H9 (cell line): ENCODE results near the gene TFF3. TPM values are rescaled to one million over a fixed set of nuclear protein-coding genes. Genes with fewer than 3 reads are reported as not detected.

Source experiments
- DNase-seq: peaks from one replicate; pipeline ENCODE4 v3.0.0-alpha.2; 2017
- H2AFZ ChIP-seq: one replicate; pipeline ENCODE4 v1.6.1; 2013; ENCODE audit warnings: mild to moderate bottlenecking, low read length, control low read depth, moderate library complexity
- H2AK5ac ChIP-seq: 2 replicates; pipeline ENCODE4 v1.6.1; 2013; ENCODE audit warnings: low read length, control low read depth, mixed read lengths; ENCODE audit not compliant: insufficient read length
- H2BK120ac ChIP-seq: one replicate; pipeline ENCODE4 v1.6.1; 2013; ENCODE audit warnings: low read depth, mild to moderate bottlenecking, low read length, control low read depth, inconsistent platforms; ENCODE audit not compliant: poor library complexity, severe bottlenecking
- H2BK12ac ChIP-seq: 2 replicates; pipeline ENCODE4 v1.6.1; 2013; ENCODE audit warnings: low read length, control low read depth, mixed read lengths, low read depth; ENCODE audit not compliant: insufficient read length
- H2BK15ac ChIP-seq: 2 replicates; pipeline ENCODE4 v1.6.1; 2013; ENCODE audit warnings: low read depth, low read length, control low read depth
- H2BK20ac ChIP-seq: one replicate; pipeline ENCODE4 v1.6.1; 2013; ENCODE audit warnings: low read depth, mild to moderate bottlenecking, low read length, control low read depth, inconsistent platforms; ENCODE audit not compliant: poor library complexity, severe bottlenecking
- H2BK5ac ChIP-seq: 2 replicates; pipeline ENCODE4 v1.6.1; 2013; ENCODE audit warnings: low read length, control low read depth, mixed read lengths; ENCODE audit not compliant: insufficient read length
- H3K14ac ChIP-seq: 2 replicates; pipeline ENCODE4 v1.6.1; 2013; ENCODE audit warnings: low read length, control low read depth; ENCODE audit not compliant: insufficient read depth
- H3K18ac ChIP-seq: 2 replicates; pipeline ENCODE4 v1.6.1; 2013; ENCODE audit warnings: low read depth, mild to moderate bottlenecking, mixed read lengths, low read length, control low read depth; ENCODE audit not compliant: insufficient read length
- H3K23ac ChIP-seq: 2 replicates; pipeline ENCODE4 v1.6.1; 2013; ENCODE audit warnings: low read length, control low read depth, mixed read lengths, low read depth; ENCODE audit not compliant: insufficient read length
- H3K23me2 ChIP-seq: 2 replicates; pipeline ENCODE4 v1.6.1; 2013; ENCODE audit warnings: low read depth, mild to moderate bottlenecking, mixed read lengths, low read length, control low read depth; ENCODE audit not compliant: insufficient read length, poor library complexity, severe bottlenecking
- H3K27ac ChIP-seq: 2 replicates; pipeline ENCODE4 v1.5.1; 2013; ENCODE audit warnings: low read length, control low read depth, mixed read lengths, low read depth; ENCODE audit not compliant: insufficient read length
- H3K27me3 ChIP-seq: 2 replicates; pipeline ENCODE4 v1.6.1; 2013; ENCODE audit warnings: low read length, control low read depth, inconsistent platforms; ENCODE audit not compliant: insufficient read depth
- H3K4ac ChIP-seq: 2 replicates; pipeline ENCODE4 v1.6.1; 2013; ENCODE audit warnings: low read depth, mild to moderate bottlenecking, control low read depth, inconsistent platforms, low read length, moderate library complexity
- H3K4me1 ChIP-seq: 2 replicates; pipeline ENCODE4 v1.6.1; 2013; ENCODE audit warnings: low read length, control low read depth, inconsistent platforms; ENCODE audit not compliant: insufficient read depth
- H3K4me2 ChIP-seq: 2 replicates; pipeline ENCODE4 v1.6.1; 2013; ENCODE audit warnings: low read length, control low read depth, mixed read lengths; ENCODE audit not compliant: insufficient read length, insufficient read depth
- H3K56ac ChIP-seq: 2 replicates; pipeline ENCODE4 v1.6.1; 2013; ENCODE audit warnings: low read depth, mild to moderate bottlenecking, mixed read lengths, low read length, control low read depth; ENCODE audit not compliant: insufficient read length
- H3K79me1 ChIP-seq: 2 replicates; pipeline ENCODE4 v1.6.1; 2013; ENCODE audit warnings: low read depth, mild to moderate bottlenecking, moderate library complexity, low read length, control low read depth, inconsistent platforms; ENCODE audit not compliant: insufficient read depth, poor library complexity, severe bottlenecking
- H3K79me2 ChIP-seq: 2 replicates; pipeline ENCODE4 v1.6.1; 2013; ENCODE audit warnings: low read length, control low read depth, inconsistent platforms; ENCODE audit not compliant: insufficient read depth
- H3K9ac ChIP-seq: 2 replicates; pipeline ENCODE4 v1.6.1; 2013; ENCODE audit warnings: low read length, control low read depth, mixed read lengths; ENCODE audit not compliant: insufficient read length; ENCODE audit errors: extremely low read depth
- H3K9me3 ChIP-seq: one replicate; pipeline ENCODE4 v1.6.1; 2013; ENCODE audit warnings: low read depth, low read length, inconsistent platforms; ENCODE audit not compliant: control insufficient read depth
- H3T11ph ChIP-seq: one replicate; pipeline ENCODE4 v1.6.1; 2013; ENCODE audit warnings: mild to moderate bottlenecking, low read length, control low read depth, inconsistent platforms
- H4K20me1 ChIP-seq: one replicate; pipeline ENCODE4 v1.6.1; 2013; ENCODE audit not compliant: control insufficient read depth, insufficient read length, insufficient read depth
- H4K5ac ChIP-seq: 2 replicates; pipeline ENCODE4 v1.6.1; 2013; ENCODE audit warnings: low read depth, mild to moderate bottlenecking, mixed read lengths, low read length, control low read depth; ENCODE audit not compliant: insufficient read length
- H4K8ac ChIP-seq: replicated peaks from 2 replicates; pipeline ENCODE4 v1.6.1; 2013; ENCODE audit warnings: low read length, control low read depth, mixed read lengths, low read depth; ENCODE audit not compliant: insufficient read length
- H4K91ac ChIP-seq: 2 replicates; pipeline ENCODE4 v1.6.1; 2013; ENCODE audit warnings: low read depth, mild to moderate bottlenecking, moderate library complexity, mixed read lengths, low read length, control low read depth; ENCODE audit not compliant: insufficient read length
- H3K27ac Mint-ChIP-seq, 3 experiments: 2 replicates in 2 of 3; 3 replicates in 1 of 3; pipeline ENCODE4 v1.8.0; 2020 to 2021; ENCODE audit warnings: mixed read lengths in 3 of 3, mild to moderate bottlenecking in 1 of 3, moderate library complexity in 1 of 3
- H3K27me3 Mint-ChIP-seq: 2 replicates; pipeline ENCODE4 v1.8.0; 2021; ENCODE audit warnings: low read depth, mild to moderate bottlenecking, moderate library complexity, mixed read lengths
- H3K36me3 Mint-ChIP-seq, 3 experiments: 2 replicates in 2 of 3; 3 replicates in 1 of 3; pipeline ENCODE4 v1.8.0; 2020 to 2021; ENCODE audit warnings: low read depth in 3 of 3, mixed read lengths in 3 of 3; ENCODE audit not compliant: insufficient read depth in 1 of 3
- H3K4me1 Mint-ChIP-seq, 2 experiments: 2 replicates each; pipeline ENCODE4 v1.8.0; 2020; ENCODE audit warnings: mixed read lengths in 2 of 2
- H3K4me3 Mint-ChIP-seq, 2 experiments: 2 replicates in 1 of 2; 3 replicates in 1 of 2; pipeline ENCODE4 v1.8.0; 2020 to 2021; ENCODE audit warnings: mild to moderate bottlenecking in 2 of 2, mixed read lengths in 2 of 2, moderate library complexity in 1 of 2
- H3K9me3 Mint-ChIP-seq, 2 experiments: 2 replicates in 1 of 2; 3 replicates in 1 of 2; pipeline ENCODE4 v1.8.0; 2020; ENCODE audit warnings: mild to moderate bottlenecking in 2 of 2, mixed read lengths in 2 of 2, moderate library complexity in 1 of 2
- CTCF ChIP-seq: fragments of 200-600 bp; sonication (generic); conservative IDR thresholded peaks from 3 replicates; pipeline ENCODE4 v1.8.0; 2021; ENCODE audit warnings: antibody characterized with exemption, mild to moderate bottlenecking
- WGBS: extraction: QIAGEN DNeasy Blood & Tissue Kit; methylation state at CpG from one replicate; pipeline ENCODE4 v1.1.7; 2013; ENCODE audit warnings: missing lambda C conversion rate, low lambda C conversion rate, mixed read lengths; ENCODE audit not compliant: insufficient read length; ENCODE audit errors: extremely low coverage; 5-methylcytosine and 5-hydroxymethylcytosine counted together
- total RNA-seq: library from RNA; stranded (reverse); gene quantifications from 2 replicates; pipeline ENCODE4 v1.2.1, GENCODE V29; 2021

TFF3 gene
- total RNA-seq, 1 experiment from 2014 or later = 1.5 TPM

GRCh38 chr21:42362700-42363099 is 47.5 kb upstream of the TFF3 start:
- H3K14ac ChIP-seq = no peak overlapping the region
- no peak overlapping the region for H2BK12ac ChIP-seq

More at GRCh38 chr21:42362700-42363099, 47.5 kb upstream of the TFF3 start:
- Histone ChIP-seq H2AFZ (no peak overlapping the region), H3K23ac (no peak overlapping the region), H3K9me3 (no peaks in the 10 kb centered on the region), H4K8ac (no peak overlapping the region), H3K23me2 (no peaks in the 10 kb centered on the region), H3K9ac (no peak overlapping the region), H2BK5ac (no peak overlapping the region), H3K27me3 (no peaks in the 10 kb centered on the region), H3K56ac (no peak overlapping the region), H3K27ac (no peak overlapping the region), H3K79me1 (no peaks in the 10 kb centered on the region), H2BK120ac (no peak overlapping the region), H3K79me2 (no peaks in the 10 kb centered on the region), H4K91ac (no peak overlapping the region), H2BK15ac (no peak overlapping the region), H4K20me1 (no peaks in the 10 kb centered on the region), H3T11ph (no peak overlapping the region), H2AK5ac (no peak overlapping the region), H4K5ac (no peak overlapping the region), H2BK20ac (no peak overlapping the region), H3K4ac (no peak overlapping the region), H3K4me1 (no peaks in the 10 kb centered on the region; the same call in 1 of the 2 replicates), H3K4me2 (no peak overlapping the region), H3K18ac (no peak overlapping the region)
- WGBS = no CpG with 5 or more reads among the region's 9 CpGs
- H3K27me3 Mint-ChIP-seq = peaks cover 5% of the 10 kb centered on the region
- peaks cover 9 to 13% of the 10 kb centered on the region in 2 experiments for H3K9me3 Mint-ChIP-seq
- H3K4me3 Mint-ChIP-seq = no peak overlapping the region
- no peak for TF ChIP-seq CTCF
- no peak overlapping the region for H3K27ac Mint-ChIP-seq
- DNase-seq = no peak
- H3K36me3 Mint-ChIP-seq = peaks cover 0 to 5% (median 4%) of the 10 kb centered on the region in 3 experiments; a peak in 5 of 7 replicates
- peaks cover 0 to 2% of the 10 kb centered on the region in 2 experiments; a peak in 1 of 4 replicates for H3K4me1 Mint-ChIP-seq
